Esophagus (tissue), 2 donors: ENCODE results near the gene GPC1. TPM values are rescaled to one million over a fixed set of nuclear protein-coding genes. Genes with fewer than 3 reads are reported as not detected.

Experiments used
- H3K27ac ChIP-seq, 2 donors: one replicate each; pipeline ENCODE4 v1.5.1; 2013; ENCODE audit warnings: low read depth in 2 of 2, mild to moderate bottlenecking in 2 of 2, inconsistent platforms in 1 of 2, low read length in 1 of 2, moderate library complexity in 1 of 2
- H3K27me3 ChIP-seq, 2 donors: one replicate each; pipeline ENCODE4 v1.6.1; 2013; ENCODE audit warnings: low read length in 2 of 2, control low read depth in 1 of 2, mild to moderate bottlenecking in 1 of 2; ENCODE audit not compliant: insufficient read depth in 2 of 2, control insufficient read depth in 1 of 2
- H3K36me3 ChIP-seq, 2 donors: one replicate each; pipeline ENCODE4 v1.6.1; 2013; ENCODE audit warnings: low read length in 1 of 2; ENCODE audit not compliant: control insufficient read depth in 2 of 2, insufficient read depth in 2 of 2
- H3K4me1 ChIP-seq, 2 donors: one replicate each; pipeline ENCODE4 v1.6.1; 2013; ENCODE audit warnings: low read length in 1 of 2; ENCODE audit not compliant: control insufficient read depth in 2 of 2, insufficient read depth in 2 of 2
- H3K4me3 ChIP-seq, 2 donors: one replicate each; pipeline ENCODE4 v1.5.1; 2013; ENCODE audit warnings: low read length in 2 of 2, mild to moderate bottlenecking in 2 of 2, low read depth in 1 of 2, moderate library complexity in 1 of 2
- H3K9me3 ChIP-seq, 2 donors: one replicate each; pipeline ENCODE4 v1.6.1; 2013; ENCODE audit warnings: mild to moderate bottlenecking in 2 of 2, low read depth in 1 of 2, low read length in 1 of 2, moderate library complexity in 1 of 2; ENCODE audit not compliant: control insufficient read depth in 2 of 2, insufficient read depth in 1 of 2
- WGBS, 2 donors: extraction: QIAGEN DNeasy Blood & Tissue Kit; methylation state at CpG; one replicate each; pipeline ENCODE4 v1.1.7; 2013; 5-methylcytosine and 5-hydroxymethylcytosine counted together
- polyA plus RNA-seq, 2 donors: library from polyadenylated mRNA; stranded (reverse); fragments of 200-250 nt; gene quantifications; one replicate each; pipeline ENCODE4 v1.2.3, GENCODE V29; 2013
- donor health status: healthy with polysubstance abuse.
- donor health status: Bipolar disorder and iron deficiency.

Gene GPC1
- polyA plus RNA-seq, 2 donors: 57.9 to 82.0 TPM

GRCh38 chr2:240465765-240466578 is 30.5 kb downstream of the GPC1 start:
- Histone ChIP-seq H3K9me3 (no peaks in the 10 kb centered on the region), H3K36me3 (peaks cover 0 to 51% of the 10 kb centered on the region in 2 donors)
- 61 to 72% methylated on average over 24 to 28 of the region's 28 CpGs for WGBS, 2 donors

GRCh38 chr2:240466579-240467148 is 31.2 kb downstream of the GPC1 start:
- H3K27ac ChIP-seq: no peak overlapping the region
- H3K36me3 ChIP-seq: peaks cover 0 to 51% of the 10 kb centered on the region in 2 donors
- 79 to 81% methylated on average over 19 of the region's 19 CpGs for WGBS, 2 donors
- peaks cover 0 to 4% of the 10 kb centered on the region in 2 donors for H3K4me1 ChIP-seq
- H3K27me3 ChIP-seq: no peaks in the 10 kb centered on the region
- no peaks in the 10 kb centered on the region for H3K9me3 ChIP-seq
- no peak overlapping the region for H3K4me3 ChIP-seq

More at GRCh38 chr2:240465765-240466578, 30.5 kb downstream of the GPC1 start:
- no peak overlapping the region for H3K4me3 ChIP-seq
- no peaks in the 10 kb centered on the region for H3K27me3 ChIP-seq
- H3K27ac ChIP-seq: no peak overlapping the region
- H3K4me1 ChIP-seq: peaks cover 0 to 4% of the 10 kb centered on the region in 2 donors

GRCh38 chr2:240467149-240467642 is 31.7 kb downstream of the GPC1 start:
- Histone ChIP-seq H3K9me3 (peaks cover 0 to 3% of the 10 kb centered on the region in 2 donors), H3K27me3 (no peaks in the 10 kb centered on the region), H3K4me1 (peaks cover 0 to 4% of the 10 kb centered on the region in 2 donors), H3K27ac (no peak overlapping the region), H3K36me3 (peaks cover 0 to 46% of the 10 kb centered on the region in 2 donors), H3K4me3 (no peak overlapping the region)
- WGBS, 2 donors: 67 to 80% methylated on average over 10 to 12 of the region's 12 CpGs

GRCh38 chr2:240467659-240468302 is 32.3 kb downstream of the GPC1 start:
- no peak overlapping the region for H3K4me3 ChIP-seq
- peaks cover 0 to 41% of the 10 kb centered on the region in 2 donors for H3K36me3 ChIP-seq
- no peaks in the 10 kb centered on the region for H3K27me3 ChIP-seq
- peaks cover 0 to 4% of the 10 kb centered on the region in 2 donors for H3K4me1 ChIP-seq
- WGBS, 2 donors: 72 to 73% methylated on average over 22 of the region's 22 CpGs
- peak overlapping the region in 1 of 2 donors; percentile 7 for H3K27ac ChIP-seq
- peaks cover 0 to 5% of the 10 kb centered on the region in 2 donors for H3K9me3 ChIP-seq

- peaks cover 0 to 4% of the 10 kb centered on the region in 2 donors for H3K4me1 ChIP-seq
- peaks cover 0 to 37% of the 10 kb centered on the region in 2 donors for H3K36me3 ChIP-seq
- no peaks in the 10 kb centered on the region for H3K27me3 ChIP-seq
- H3K27ac ChIP-seq: peak overlapping the region in 1 of 2 donors; percentile 7
- peaks cover 0 to 5% of the 10 kb centered on the region in 2 donors for H3K9me3 ChIP-seq
- H3K4me3 ChIP-seq: no peak overlapping the region
- WGBS, 2 donors: 52 to 65% methylated on average over 20 of the region's 20 CpGs
Measured at GRCh38 chr2:240468303-240469238, 33.1 kb downstream of the GPC1 start.

GRCh38 chr2:240469239-240469636 is 33.8 kb downstream of the GPC1 start:
- Histone ChIP-seq H3K4me3 (no peak overlapping the region), H3K9me3 (peaks cover 0 to 5% of the 10 kb centered on the region in 2 donors), H3K4me1 (peaks cover 0 to 4% of the 10 kb centered on the region in 2 donors), H3K27me3 (no peaks in the 10 kb centered on the region), H3K36me3 (peaks cover 0 to 30% of the 10 kb centered on the region in 2 donors), H3K27ac (no peak overlapping the region)
- 38 to 50% methylated on average over 10 of the region's 10 CpGs for WGBS, 2 donors

GRCh38 chr2:240469740-240470139 is 34.3 kb downstream of the GPC1 start:
- H3K4me3 ChIP-seq: no peak overlapping the region
- H3K36me3 ChIP-seq: peaks cover 0 to 26% of the 10 kb centered on the region in 2 donors
- WGBS, 2 donors: 84 to 87% methylated on average over 6 of the region's 6 CpGs
- no peaks in the 10 kb centered on the region for H3K27me3 ChIP-seq
- H3K9me3 ChIP-seq: peaks cover 0 to 5% of the 10 kb centered on the region in 2 donors
- no peak overlapping the region for H3K27ac ChIP-seq
- peaks cover 0 to 2% of the 10 kb centered on the region in 2 donors for H3K4me1 ChIP-seq

- H3K27me3 ChIP-seq: no peaks in the 10 kb centered on the region
- H3K4me1 ChIP-seq: peaks cover 0 to 2% of the 10 kb centered on the region in 2 donors
- H3K36me3 ChIP-seq: peaks cover 0 to 1% of the 10 kb centered on the region in 2 donors
- peaks cover 0 to 5% of the 10 kb centered on the region in 2 donors for H3K9me3 ChIP-seq
- WGBS, 2 donors: 97% methylated on average over 11 of the region's 11 CpGs
- H3K27ac ChIP-seq: no peak overlapping the region
- H3K4me3 ChIP-seq: no peak overlapping the region
Measured at GRCh38 chr2:240472078-240472790, 36.8 kb downstream of the GPC1 start.
